Endodermal cell (in vitro differentiated cells): Measurements from ENCODE around the gene ACOX3. TPM values are rescaled to one million over a fixed set of nuclear protein-coding genes. Genes with fewer than 3 reads are reported as not detected.

ENCODE experiments used
- DNase-seq: peaks from one replicate; pipeline ENCODE4 v3.0.0-alpha.2; 2017
- H3K27ac ChIP-seq: 2 replicates; pipeline ENCODE4 v1.5.1; 2013; ENCODE audit warnings: mild to moderate bottlenecking, low read depth, low read length, moderate library complexity
- H3K27me3 ChIP-seq: 2 replicates; pipeline ENCODE4 v1.6.1; 2013; ENCODE audit warnings: mild to moderate bottlenecking, low read length, moderate library complexity; ENCODE audit not compliant: insufficient read depth, control insufficient read depth, poor library complexity, severe bottlenecking
- H3K36me3 ChIP-seq: 2 replicates; pipeline ENCODE4 v1.7.0; 2013; ENCODE audit warnings: mild to moderate bottlenecking, low read length, moderate library complexity; ENCODE audit not compliant: control insufficient read depth, insufficient read depth
- H3K4me1 ChIP-seq: one replicate; pipeline ENCODE4 v1.7.0; 2013; ENCODE audit warnings: low read length; ENCODE audit not compliant: control insufficient read depth, insufficient read depth
- H3K4me3 ChIP-seq: 2 replicates; pipeline ENCODE4 v1.5.1; 2013; ENCODE audit warnings: mild to moderate bottlenecking, low read length, moderate library complexity
- H3K9ac ChIP-seq: 2 replicates; pipeline ENCODE4 v1.6.1; 2013; ENCODE audit warnings: mild to moderate bottlenecking, low read length, moderate library complexity; ENCODE audit not compliant: poor library complexity, severe bottlenecking; ENCODE audit errors: extremely low read depth
- H3K9me3 ChIP-seq: 2 replicates; pipeline ENCODE4 v1.6.1; 2013; ENCODE audit warnings: mild to moderate bottlenecking, low read length, moderate library complexity; ENCODE audit not compliant: control insufficient read depth
- H3K27ac Mint-ChIP-seq: 2 replicates; pipeline ENCODE4 v1.8.0; 2020; ENCODE audit warnings: mixed read lengths
- H3K27me3 Mint-ChIP-seq: 2 replicates; pipeline ENCODE4 v1.8.0; 2021; ENCODE audit warnings: mild to moderate bottlenecking, mixed read lengths; ENCODE audit not compliant: insufficient read depth
- H3K36me3 Mint-ChIP-seq: 2 replicates; pipeline ENCODE4 v1.8.0; 2020; ENCODE audit warnings: low read depth, mixed read lengths
- H3K4me1 Mint-ChIP-seq: 2 replicates; pipeline ENCODE4 v1.8.0; 2020; ENCODE audit warnings: mixed read lengths
- H3K4me3 Mint-ChIP-seq: 2 replicates; pipeline ENCODE4 v1.8.0; 2020; ENCODE audit warnings: mild to moderate bottlenecking, moderate library complexity, mixed read lengths
- H3K9me3 Mint-ChIP-seq: 2 replicates; pipeline ENCODE4 v1.8.0; 2020; ENCODE audit warnings: mild to moderate bottlenecking, mixed read lengths
- WGBS, 2 experiments: methylation state at CpG; one replicate each; pipeline versions ENCODE4 v1.1.5 to v1.1.7; 2013; ENCODE audit warnings: missing lambda C conversion rate in 2 of 2, mixed read lengths in 1 of 2; ENCODE audit not compliant: insufficient coverage in 1 of 2, insufficient read length in 1 of 2; 5-methylcytosine and 5-hydroxymethylcytosine counted together
- total RNA-seq, 2 donors: library from RNA; stranded (reverse); fragmentation: NEBNext Ultra II Directional in 1 of 2; extraction: Animal tissue kit (Norgen Biotek cat#: 25700) in 1 of 2; gene quantifications; 2 replicates in 1 of 2; 3 replicates in 1 of 2; pipeline ENCODE4 v1.2.1, GENCODE V29; 2021
- TF ChIP-seq, protein P1 (sequence below): fragments of 200-600 bp; sonication (generic); conservative IDR thresholded peaks from 2 replicates; pipeline ENCODE4 v1.5.0; 2021; ENCODE audit warnings: antibody characterized with exemption, mild to moderate bottlenecking

Gene ACOX3
- total RNA-seq, 2 donors from 2014 or later, result 55.1 to 146 TPM

DNA sequence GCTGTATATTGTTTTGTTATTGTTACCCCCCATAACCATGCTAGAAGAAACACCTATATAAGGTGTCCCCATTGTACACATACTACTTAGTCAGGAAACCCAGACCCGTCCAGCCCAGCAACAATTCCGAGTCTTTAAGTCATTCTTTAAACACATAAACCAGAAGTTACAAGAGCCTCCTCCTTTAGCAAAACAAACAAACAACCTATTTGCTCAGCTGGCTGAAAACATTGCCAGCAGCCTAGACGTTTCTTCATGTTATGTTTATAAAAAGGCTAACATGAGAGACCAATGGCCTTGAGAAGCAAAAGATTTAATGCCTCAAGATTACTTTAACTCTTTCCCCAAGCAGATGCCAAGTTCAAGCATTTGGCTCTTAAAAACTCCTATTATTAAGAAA lies 1.4 kb downstream of the ACOX3 start:
- Histone ChIP-seq H3K27me3 (no peaks in the 10 kb centered on the region), H3K4me3 (peak overlapping the region; percentile 92), H3K9ac (no peak overlapping the region), H3K36me3 (peaks cover 25% of the 10 kb centered on the region), H3K27ac (no peak overlapping the region), H3K4me1 (peaks cover 2% of the 10 kb centered on the region), H3K9me3 (peaks cover 44% of the 10 kb centered on the region)
- H3K27ac Mint-ChIP-seq, result no peak overlapping the region
- peaks cover 19% of the 10 kb centered on the region for H3K36me3 Mint-ChIP-seq
- TF ChIP-seq, protein P1, sequence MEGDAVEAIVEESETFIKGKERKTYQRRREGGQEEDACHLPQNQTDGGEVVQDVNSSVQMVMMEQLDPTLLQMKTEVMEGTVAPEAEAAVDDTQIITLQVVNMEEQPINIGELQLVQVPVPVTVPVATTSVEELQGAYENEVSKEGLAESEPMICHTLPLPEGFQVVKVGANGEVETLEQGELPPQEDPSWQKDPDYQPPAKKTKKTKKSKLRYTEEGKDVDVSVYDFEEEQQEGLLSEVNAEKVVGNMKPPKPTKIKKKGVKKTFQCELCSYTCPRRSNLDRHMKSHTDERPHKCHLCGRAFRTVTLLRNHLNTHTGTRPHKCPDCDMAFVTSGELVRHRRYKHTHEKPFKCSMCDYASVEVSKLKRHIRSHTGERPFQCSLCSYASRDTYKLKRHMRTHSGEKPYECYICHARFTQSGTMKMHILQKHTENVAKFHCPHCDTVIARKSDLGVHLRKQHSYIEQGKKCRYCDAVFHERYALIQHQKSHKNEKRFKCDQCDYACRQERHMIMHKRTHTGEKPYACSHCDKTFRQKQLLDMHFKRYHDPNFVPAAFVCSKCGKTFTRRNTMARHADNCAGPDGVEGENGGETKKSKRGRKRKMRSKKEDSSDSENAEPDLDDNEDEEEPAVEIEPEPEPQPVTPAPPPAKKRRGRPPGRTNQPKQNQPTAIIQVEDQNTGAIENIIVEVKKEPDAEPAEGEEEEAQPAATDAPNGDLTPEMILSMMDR, result no peak
- peak overlapping the region; percentile 20 for H3K4me3 Mint-ChIP-seq
- peaks cover 35% of the 10 kb centered on the region for H3K4me1 Mint-ChIP-seq
- 87% methylated on average over 3 of the region's 3 CpGs; no CpG with 5 or more reads in 1 of the 2 experiments for whole genome bisulfite sequencing, 2 experiments
- no peaks in the 10 kb centered on the region for H3K27me3 Mint-ChIP-seq
- DNase-seq, result no peak
- H3K9me3 Mint-ChIP-seq, result peaks cover 50% of the 10 kb centered on the region

DNA sequence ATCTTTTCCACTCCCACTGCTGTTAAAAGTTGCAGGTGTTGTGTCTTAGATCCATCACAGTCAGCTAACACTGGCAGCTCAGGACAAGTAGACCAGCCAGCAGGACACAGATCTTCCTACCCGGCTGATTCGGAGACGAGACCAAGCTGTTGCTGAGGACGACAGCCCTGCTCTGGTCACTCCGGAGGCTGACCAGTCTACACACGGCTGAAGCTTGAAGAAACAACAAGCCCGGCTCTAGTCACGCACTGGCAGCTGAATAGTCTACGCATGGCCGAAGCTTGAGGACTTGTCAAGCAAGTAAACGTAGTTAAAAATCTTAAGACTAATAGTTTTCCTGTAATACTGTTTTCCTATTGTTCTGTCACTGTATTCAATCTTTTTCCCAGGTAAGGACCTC lies 1.8 kb downstream of the ACOX3 start:
- Mint-ChIP-seq H3K4me3 (peak overlapping the region; percentile 20), H3K27me3 (no peaks in the 10 kb centered on the region), H3K27ac (no peak overlapping the region), H3K4me1 (peaks cover 32% of the 10 kb centered on the region), H3K36me3 (peaks cover 22% of the 10 kb centered on the region), H3K9me3 (peaks cover 54% of the 10 kb centered on the region)
- DNase-seq, result no peak
- TF ChIP-seq, protein P1, result no peak
- peaks cover 22% of the 10 kb centered on the region for H3K36me3 ChIP-seq
- no peak overlapping the region for H3K27ac ChIP-seq
- no peak overlapping the region for H3K9ac ChIP-seq
- WGBS, 2 experiments, result 92% methylated on average over 11 of the region's 11 CpGs
- H3K27me3 ChIP-seq, result no peaks in the 10 kb centered on the region
- peak overlapping the region; percentile 92 for H3K4me3 ChIP-seq
- peaks cover 46% of the 10 kb centered on the region for H3K9me3 ChIP-seq
- H3K4me1 ChIP-seq, result peaks cover 2% of the 10 kb centered on the region

DNA sequence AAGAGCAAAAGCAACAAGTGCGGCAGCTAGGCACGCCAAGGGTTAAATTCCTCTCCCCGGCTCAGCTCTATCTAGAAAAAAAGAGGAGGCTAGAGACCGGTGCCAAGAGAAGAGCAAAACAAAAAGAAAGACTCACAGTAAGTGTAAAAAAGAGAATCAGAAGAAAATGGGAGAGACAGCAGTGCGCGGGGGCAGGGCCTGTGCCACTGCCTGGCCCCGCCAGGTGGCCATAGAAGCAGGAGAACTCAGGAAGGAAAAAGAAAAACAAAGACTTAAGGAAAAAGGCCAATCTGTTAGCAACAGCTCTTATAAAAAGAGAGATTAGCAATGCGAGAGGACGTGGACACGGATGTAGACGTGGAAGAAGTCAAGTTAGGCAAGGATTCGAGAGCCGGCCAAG lies 3.2 kb downstream of the ACOX3 start:
- Histone ChIP-seq H3K27me3 (no peaks in the 10 kb centered on the region), H3K27ac (peak overlapping the region; percentile 59), H3K9me3 (peaks cover 59% of the 10 kb centered on the region), H3K4me3 (peak overlapping the region; percentile 92), H3K9ac (peak overlapping the region; percentile 63), H3K36me3 (peaks cover 10% of the 10 kb centered on the region), H3K4me1 (peaks cover 2% of the 10 kb centered on the region)
- Mint-ChIP-seq H3K4me1 (peaks cover 18% of the 10 kb centered on the region), H3K27ac (peak overlapping the region; percentile 83), H3K27me3 (no peaks in the 10 kb centered on the region), H3K4me3 (peak overlapping the region; percentile 42), H3K9me3 (peaks cover 66% of the 10 kb centered on the region), H3K36me3 (peaks cover 28% of the 10 kb centered on the region)
- WGBS, 2 experiments, result 41 to 48% methylated on average over 13 of the region's 13 CpGs
- TF ChIP-seq, protein P1, result peak; percentile 39
- DNase-seq, result peak; percentile 55
